ENCODE measurements around the gene AGPAT1.

DNA sequence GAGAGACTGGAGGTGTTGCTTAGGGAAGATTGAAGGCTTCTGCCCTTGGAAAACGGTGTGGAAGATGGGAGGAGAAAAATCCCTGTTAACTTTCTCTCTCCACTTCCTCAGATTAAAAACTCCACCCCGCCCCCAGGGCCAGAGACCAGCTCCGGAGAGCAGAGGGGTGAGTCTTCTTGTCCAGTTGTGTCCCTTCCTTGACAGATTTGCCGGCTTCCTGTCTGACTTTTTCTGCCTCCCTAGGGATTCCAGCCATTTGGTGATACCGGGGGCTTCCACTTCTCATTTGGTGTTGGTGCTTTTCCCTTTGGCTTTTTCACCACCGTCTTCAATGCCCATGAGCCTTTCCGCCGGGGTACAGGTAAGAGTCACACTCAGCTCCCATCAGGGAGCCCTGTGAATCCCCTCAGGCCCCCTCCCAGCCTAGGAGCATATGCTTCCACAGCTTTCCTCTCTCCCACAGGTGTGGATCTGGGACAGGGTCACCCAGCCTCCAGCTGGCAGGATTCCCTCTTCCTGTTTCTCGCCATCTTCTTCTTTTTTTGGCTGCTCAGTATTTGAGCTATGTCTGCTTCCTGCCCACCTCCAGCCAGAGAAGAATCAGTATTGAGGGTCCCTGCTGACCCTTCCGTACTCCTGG lies 4.0 kb upstream of the AGPAT1 start:
- TF ChIP-seq POLR2A (IDR thresholded peaks at IDR 0.05; ENCODE audit: low read length) (no peak), GATA1 (IDR thresholded peaks at IDR 0.05; ENCODE audit: low read depth, low read length) (no peak)

All from erythroblast (primary cell).